SK-N-SH (cell line): Measurements from ENCODE around the gene MUTYH. TPM values are rescaled to one million over a fixed set of nuclear protein-coding genes. Genes with fewer than 3 reads are reported as not detected.

Experiments
- CTCF ChIA-PET: fragments of 300-600, 350-600 bp; formaldehyde crosslinking; extraction: SDS; loops from one replicate; lab custom pipeline; 2021; lab: Yijun Ruan, JAX
- POLR2A ChIA-PET: fragments of 350-600 bp; sonication (Branson Sonifier 250); formaldehyde crosslinking; extraction: SDS; loops from one replicate; lab custom pipeline; 2020; ENCODE audit warnings: antibody characterized with exemption, inconsistent platforms; lab: Yijun Ruan, JAX
- DNase-seq: peaks from one replicate; pipeline ENCODE4 v3.0.0; 2012
- H2AFZ ChIP-seq: fragments of 200-600 bp; sonication (generic); 2 replicates; pipeline ENCODE4 v1.8.1; 2016; ENCODE audit warnings: antibody characterized with exemption, mild to moderate bottlenecking, low read depth
- H3F3A ChIP-seq: fragments of 200-600 bp; sonication (generic); replicated peaks from 2 replicates; pipeline ENCODE3; 2016; ENCODE audit warnings: antibody characterized with exemption, mild to moderate bottlenecking; ENCODE audit not compliant: insufficient read depth
- H3K27ac ChIP-seq, 2 experiments: fragments of 200-500 bp in 1 of 2; fragments of 200-600 bp in 1 of 2; sonication (Bioruptor generic) in 1 of 2; sonication (generic), shearing (Covaris generic) in 1 of 2; 2 replicates each; pipeline versions ENCODE4 v1.5.1 to v1.6.1; 2014 to 2016; ENCODE audit warnings: low read depth in 2 of 2, inconsistent platforms in 1 of 2, low read length in 1 of 2, mild to moderate bottlenecking in 1 of 2, mixed read lengths in 1 of 2
- H3K27me3 ChIP-seq: fragments of 200-600 bp; sonication (generic), shearing (Covaris generic); 2 replicates; pipeline ENCODE4 v1.6.1; 2016; ENCODE audit warnings: mixed run types; ENCODE audit not compliant: insufficient read depth
- H3K36me3 ChIP-seq, 2 experiments: fragments of 200-500 bp in 1 of 2; fragments of 200-600 bp in 1 of 2; sonication (Bioruptor generic) in 1 of 2; sonication (generic) in 1 of 2; replicated peaks in 1 of 2; 2 replicates each; pipeline versions ENCODE3 to v1.5.1; 2014 to 2016; ENCODE audit warnings: low read length in 1 of 2, mild to moderate bottlenecking in 1 of 2; ENCODE audit not compliant: insufficient read depth in 2 of 2, control insufficient read depth in 1 of 2
- H3K4me1 ChIP-seq, 2 experiments: fragments of 200-500 bp in 1 of 2; fragments of 200-600 bp in 1 of 2; sonication (Bioruptor generic) in 1 of 2; sonication (generic), shearing (Covaris generic) in 1 of 2; 2 replicates each; pipeline versions ENCODE4 v1.5.1 to v1.6.1; 2014 to 2016; ENCODE audit warnings: low read depth in 1 of 2, low read length in 1 of 2, mixed run types in 1 of 2; ENCODE audit not compliant: insufficient read depth in 2 of 2, control insufficient read depth in 1 of 2
- H3K4me2 ChIP-seq: fragments of 200-600 bp; sonication (generic), shearing (Covaris generic); 2 replicates; pipeline ENCODE4 v1.6.1; 2017; ENCODE audit warnings: mixed run types
- H3K4me3 ChIP-seq, 2 experiments: fragments of 200-500 bp in 1 of 2; fragments of 200-600 bp in 1 of 2; sonication (Bioruptor generic) in 1 of 2; sonication (generic), shearing (Covaris generic) in 1 of 2; 2 replicates each; pipeline versions ENCODE4 v1.5.1 to v1.8.1; 2014 to 2016; ENCODE audit warnings: low read depth in 2 of 2, inconsistent platforms in 1 of 2, low read length in 1 of 2, mild to moderate bottlenecking in 1 of 2, mixed read lengths in 1 of 2, moderate library complexity in 1 of 2
- H3K79me2 ChIP-seq: fragments of 200-600 bp; sonication (generic); 2 replicates; pipeline ENCODE4 v1.8.1; 2017; ENCODE audit warnings: mild to moderate bottlenecking; ENCODE audit not compliant: insufficient read depth
- H3K9ac ChIP-seq: fragments of 200-600 bp; sonication (generic); 2 replicates; pipeline ENCODE4 v1.6.1; 2017; ENCODE audit warnings: mixed run types
- H3K9me2 ChIP-seq: fragments of 200-600 bp; sonication (generic); 2 replicates; pipeline ENCODE4 v1.6.1; 2017; ENCODE audit warnings: mixed run types
- H3K9me3 ChIP-seq: fragments of 200-600 bp; sonication (generic); 2 replicates; pipeline ENCODE4 v1.6.1; 2017; ENCODE audit warnings: mixed run types, mild to moderate bottlenecking, moderate library complexity
- H4K20me1 ChIP-seq: fragments of 200-600 bp; sonication (generic); 2 replicates; pipeline ENCODE4 v1.6.1; 2017; ENCODE audit warnings: mild to moderate bottlenecking, mixed run types; ENCODE audit not compliant: insufficient read depth
- CTCF ChIP-seq: fragments of 200-600 bp; sonication (generic); IDR thresholded peaks from 2 replicates; pipeline ENCODE4 v1.6.1; 2017; ENCODE audit warnings: antibody characterized with exemption, mild to moderate bottlenecking, moderate library complexity
- EP300 ChIP-seq, 2 experiments: IDR thresholded peaks; 2 replicates each; pipeline versions ENCODE4 v1.4.0 to v1.6.1; 2012; ENCODE audit warnings: borderline replicate concordance in 1 of 2, low read depth in 1 of 2, low read length in 1 of 2
- FOSL2 ChIP-seq: IDR thresholded peaks from 2 replicates; pipeline ENCODE4 v1.4.0; 2012; ENCODE audit warnings: low read depth, mild to moderate bottlenecking, moderate library complexity, borderline replicate concordance
- FOXM1 ChIP-seq: IDR thresholded peaks from 2 replicates; pipeline ENCODE4 v1.4.0; 2012; ENCODE audit warnings: low read depth, mild to moderate bottlenecking
- GATA2 ChIP-seq: sonication (generic); formaldehyde crosslinking; IDR thresholded peaks from 2 replicates; pipeline ENCODE4 v1.5.0; 2020; ENCODE audit warnings: mild to moderate bottlenecking, missing genetic modification reagents
- IRF3 ChIP-seq: fragments of 150-350 bp; IDR thresholded peaks from 2 replicates; pipeline ENCODE4 v1.6.1; 2016; ENCODE audit warnings: mild to moderate bottlenecking, low read depth, low read length
- JUND ChIP-seq: IDR thresholded peaks from 2 replicates; pipeline ENCODE4 v1.4.0; 2012
- MAX ChIP-seq: IDR thresholded peaks from 2 replicates; pipeline ENCODE4 v1.4.0; 2012; ENCODE audit warnings: low read depth
- MEF2A ChIP-seq: IDR thresholded peaks from 2 replicates; pipeline ENCODE4 v1.4.0; 2012; ENCODE audit warnings: low read depth, borderline replicate concordance
- RAD21 ChIP-seq: IDR thresholded peaks from 2 replicates; pipeline ENCODE4 v1.6.1; 2012; ENCODE audit warnings: mild to moderate bottlenecking, low read length
- RCOR1 ChIP-seq: fragments of 150-350 bp; IDR thresholded peaks from 2 replicates; pipeline ENCODE4 v1.6.1; 2017; ENCODE audit warnings: antibody characterized with exemption, low read length
- REST ChIP-seq: IDR thresholded peaks from 2 replicates; pipeline ENCODE4 v1.6.1; 2012; ENCODE audit warnings: mild to moderate bottlenecking, low read depth, low read length, moderate library complexity
- RXRA ChIP-seq: IDR thresholded peaks from 2 replicates; pipeline ENCODE4 v1.4.0; 2012; ENCODE audit warnings: low read depth, mild to moderate bottlenecking, borderline replicate concordance
- SIN3A ChIP-seq: IDR thresholded peaks from 2 replicates; pipeline ENCODE4 v1.6.1; 2012; ENCODE audit warnings: low read depth, mild to moderate bottlenecking, low read length, moderate library complexity, borderline replicate concordance
- TCF12 ChIP-seq: IDR thresholded peaks from 2 replicates; pipeline ENCODE4 v1.4.0; 2012
- USF2 ChIP-seq: fragments of 150-350 bp; IDR thresholded peaks from 2 replicates; pipeline ENCODE4 v1.6.1; 2017; ENCODE audit warnings: antibody characterized with exemption, low read length, low read depth, borderline replicate concordance
- WGBS: methylation state at CpG from one replicate; pipeline ENCODE4 v1.1.6; 2017; ENCODE audit warnings: low lambda C conversion rate; 5-methylcytosine and 5-hydroxymethylcytosine counted together
- polyA plus RNA-seq, 3 experiments: library from polyadenylated mRNA; depleted of rRNA; stranded (reverse); fragments of >200 nt; gene quantifications; 2 replicates each; pipeline ENCODE4 v1.2.3, GENCODE V29; 2012

MUTYH gene
- polyA plus RNA-seq, 1 of the 3 experiments (the other 2 are of a cell fraction) = 23.3 TPM

- POLR2A ChIA-PET = no interaction called here
- Histone ChIP-seq H3K9me3 (no peaks in the 10 kb centered on the region), H3K4me3 (no peak overlapping the region), H3F3A (peaks cover 10% of the 10 kb centered on the region), H3K27ac (no peak overlapping the region), H3K4me1 (peaks cover 0 to 12% of the 10 kb centered on the region in 2 experiments; a peak in 1 of 4 replicates), H3K9ac (no peak overlapping the region), H4K20me1 (no peaks in the 10 kb centered on the region), H3K9me2 (no peaks in the 10 kb centered on the region), H3K36me3 (no peaks in the 10 kb centered on the region), H3K4me2 (no peak overlapping the region), H3K79me2 (no peaks in the 10 kb centered on the region)
- TF ChIP-seq RXRA (no peak), RCOR1 (no peak), IRF3 (no peak), JUND (no peak), CTCF (no peak), MEF2A (no peak), GATA2 (no peak), USF2 (no peak), SIN3A (no peak), REST (no peak), FOXM1 (no peak), TCF12 (no peak), FOSL2 (no peak), EP300 (IDR thresholded peaks at IDR 0.05; ENCODE audit: borderline replicate concordance in 1 of 2, low read depth in 1 of 2, low read length in 1 of 2) (no peak), MAX (no peak), RAD21 (no peak)
- TF ChIP-seq, all 33 proteins: peak for 0
- H2AFZ ChIP-seq = no peak overlapping the region; the same call in 1 of the 2 replicates
- CTCF ChIA-PET = interaction anchor here (1.3 to 14.7 kb wide), 4 partner anchors 22 to 471 kb away, joined by 3 to 470 read pairs (median 6); partner anchors contain the start of genes HECTD3, MUTYH and UROD
- WGBS = 77% methylated on average over 8 of the region's 8 CpGs
- DNase-seq = no peak
- H3K27me3 ChIP-seq = no peaks in the 10 kb centered on the region
These were observed 33.9 kb downstream of the MUTYH start for GRCh38 chr1:45306319-45306718.
